Measurements from ENCODE around the gene ZNF70.

DNA sequence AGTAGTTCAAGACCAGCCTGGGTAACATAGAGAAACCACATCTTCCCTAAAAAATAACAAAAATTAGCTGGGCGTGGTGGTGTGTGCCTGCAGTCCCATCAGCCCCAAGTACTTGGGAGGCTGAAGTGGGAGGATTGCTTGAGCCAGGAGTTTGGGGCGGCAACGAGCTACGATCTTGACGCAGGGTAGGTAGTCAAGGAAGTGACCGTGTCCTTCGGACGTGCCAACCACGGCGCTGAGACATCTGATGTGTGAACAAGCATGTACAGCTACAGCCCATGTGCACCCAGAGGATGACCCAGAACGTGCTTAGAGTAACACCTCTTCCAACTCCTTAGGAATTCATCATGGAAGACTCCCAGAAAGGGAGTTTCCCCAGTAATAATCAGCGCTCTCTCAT is 38.7 kb downstream of the ZNF70 start:
- TF ChIP-seq, protein P1, sequence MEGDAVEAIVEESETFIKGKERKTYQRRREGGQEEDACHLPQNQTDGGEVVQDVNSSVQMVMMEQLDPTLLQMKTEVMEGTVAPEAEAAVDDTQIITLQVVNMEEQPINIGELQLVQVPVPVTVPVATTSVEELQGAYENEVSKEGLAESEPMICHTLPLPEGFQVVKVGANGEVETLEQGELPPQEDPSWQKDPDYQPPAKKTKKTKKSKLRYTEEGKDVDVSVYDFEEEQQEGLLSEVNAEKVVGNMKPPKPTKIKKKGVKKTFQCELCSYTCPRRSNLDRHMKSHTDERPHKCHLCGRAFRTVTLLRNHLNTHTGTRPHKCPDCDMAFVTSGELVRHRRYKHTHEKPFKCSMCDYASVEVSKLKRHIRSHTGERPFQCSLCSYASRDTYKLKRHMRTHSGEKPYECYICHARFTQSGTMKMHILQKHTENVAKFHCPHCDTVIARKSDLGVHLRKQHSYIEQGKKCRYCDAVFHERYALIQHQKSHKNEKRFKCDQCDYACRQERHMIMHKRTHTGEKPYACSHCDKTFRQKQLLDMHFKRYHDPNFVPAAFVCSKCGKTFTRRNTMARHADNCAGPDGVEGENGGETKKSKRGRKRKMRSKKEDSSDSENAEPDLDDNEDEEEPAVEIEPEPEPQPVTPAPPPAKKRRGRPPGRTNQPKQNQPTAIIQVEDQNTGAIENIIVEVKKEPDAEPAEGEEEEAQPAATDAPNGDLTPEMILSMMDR (conservative IDR thresholded peaks at IDR 0.05; ENCODE audit: low read depth, low read length) = no peak
- TF ChIP-seq RAD21 (IDR thresholded peaks at IDR 0.05; ENCODE audit: low read length) (no peak), RFX5 (IDR thresholded peaks at IDR 0.05; ENCODE audit: low read depth, low read length) (no peak), POLR2A (IDR thresholded peaks at IDR 0.05; ENCODE audit: low read depth, low read length) (no peak), MXI1 (IDR thresholded peaks at IDR 0.05; ENCODE audit: borderline replicate concordance, low read depth, low read length) (no peak), MAFK (IDR thresholded peaks at IDR 0.05; ENCODE audit: low read depth, low read length) (no peak)

Data from IMR-90 (cell line).